Mesodermal cell (in vitro differentiated cells): ENCODE measurements around the gene NCAPG2.

ENCODE experiments used
- H3K27ac ChIP-seq: 2 replicates; pipeline ENCODE4 v1.7.0; 2013; ENCODE audit warnings: mild to moderate bottlenecking, low read depth, low read length, moderate library complexity; ENCODE audit not compliant: severe bottlenecking
- H3K36me3 ChIP-seq: 2 replicates; pipeline ENCODE4 v1.7.1; 2013; ENCODE audit warnings: mild to moderate bottlenecking, low read length, moderate library complexity; ENCODE audit not compliant: control insufficient read depth, insufficient read depth
- H3K4me1 ChIP-seq: one replicate; pipeline ENCODE4 v1.7.1; 2013; ENCODE audit warnings: mild to moderate bottlenecking, low read length; ENCODE audit not compliant: insufficient read depth, control insufficient read depth, poor library complexity, severe bottlenecking
- H3K4me3 ChIP-seq: 2 replicates; pipeline ENCODE4 v1.7.0; 2013; ENCODE audit warnings: low read length, control low read depth, mild to moderate bottlenecking; ENCODE audit not compliant: insufficient read depth, poor library complexity, severe bottlenecking; ENCODE audit errors: extremely low read depth
- H3K9me3 ChIP-seq: 2 replicates; pipeline ENCODE4 v1.7.1; 2013; ENCODE audit warnings: mild to moderate bottlenecking, low read length, moderate library complexity; ENCODE audit not compliant: control insufficient read depth
- WGBS, 2 experiments: methylation state at CpG; one replicate each; pipeline ENCODE4 v1.1.5; 2013; ENCODE audit warnings: missing lambda C conversion rate in 2 of 2; ENCODE audit not compliant: insufficient coverage in 2 of 2; 5-methylcytosine and 5-hydroxymethylcytosine counted together

NCAPG2 gene

GRCh38 chr7:158601090-158601489, 103.5 kb downstream of the NCAPG2 start:
- H3K4me1 ChIP-seq, result peaks cover 3% of the 10 kb centered on the region
- H3K27ac ChIP-seq, result no peak overlapping the region
- WGBS, 2 experiments, result no CpG with 5 or more reads among the region's 1 CpG
- no peaks in the 10 kb centered on the region for H3K36me3 ChIP-seq
- no peaks in the 10 kb centered on the region for H3K9me3 ChIP-seq
- no peak overlapping the region for H3K4me3 ChIP-seq

DNA sequence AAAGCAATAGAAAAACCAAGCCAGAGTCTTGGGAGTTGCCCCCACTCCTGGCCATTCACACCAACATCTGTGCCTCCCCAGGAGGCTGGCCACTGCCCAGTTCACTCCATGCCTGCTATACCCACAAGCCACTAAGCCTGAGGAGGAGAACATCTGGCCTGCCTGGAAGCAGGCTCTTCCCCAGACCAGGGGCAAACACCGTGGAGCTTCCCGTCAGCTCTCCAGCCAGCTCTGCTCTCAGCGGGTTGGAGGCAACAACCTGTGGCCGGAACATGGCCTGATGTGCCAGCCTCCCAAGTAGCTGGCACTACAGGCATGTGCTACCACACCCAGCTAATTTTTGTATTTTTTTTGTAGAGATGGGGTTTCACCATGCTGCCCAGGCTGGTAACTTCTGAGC, 107.9 kb downstream of the NCAPG2 start:
- WGBS, 2 experiments, result 83 to 85% methylated on average over 2 to 4 of the region's 4 CpGs

DNA sequence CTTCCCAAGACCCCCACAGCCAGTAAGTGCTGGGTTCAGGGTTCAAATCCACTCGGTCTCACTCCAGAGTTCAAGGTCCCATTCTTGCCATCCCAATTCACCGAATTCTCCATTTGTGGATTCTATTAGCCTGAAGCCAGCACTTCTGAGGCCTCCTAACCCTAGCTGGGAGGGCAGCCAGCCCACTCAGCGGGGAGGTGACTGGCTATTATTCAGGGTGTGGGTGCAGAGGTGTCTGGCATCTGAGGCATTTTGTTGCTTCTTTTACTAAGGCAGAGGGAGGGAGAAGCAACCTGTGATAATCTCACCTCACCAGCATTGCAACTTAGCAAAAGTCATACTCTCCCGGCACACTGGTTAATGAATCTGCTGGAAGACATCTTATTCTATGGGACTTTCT, 108.3 kb downstream of the NCAPG2 start:
- no peak overlapping the region for H3K4me3 ChIP-seq
- 100% methylated on average over 1 of the region's 4 CpGs for WGBS, 2 experiments
- H3K4me1 ChIP-seq, result no peaks in the 10 kb centered on the region
- no peak overlapping the region for H3K27ac ChIP-seq
- H3K9me3 ChIP-seq, result peaks cover 25% of the 10 kb centered on the region
- H3K36me3 ChIP-seq, result no peaks in the 10 kb centered on the region

More for the DNA sequence above, 107.9 kb downstream of the NCAPG2 start:
- no peak overlapping the region for H3K4me3 ChIP-seq
- H3K36me3 ChIP-seq, result no peaks in the 10 kb centered on the region
- H3K27ac ChIP-seq, result no peak overlapping the region
- H3K4me1 ChIP-seq, result no peaks in the 10 kb centered on the region
- H3K9me3 ChIP-seq, result peaks cover 21% of the 10 kb centered on the region

GRCh38 chr7:158595068-158595467, 109.5 kb downstream of the NCAPG2 start:
- H3K4me3 ChIP-seq, result no peak overlapping the region
- no peaks in the 10 kb centered on the region for H3K36me3 ChIP-seq
- 71 to 86% methylated on average over 1 of the region's 3 CpGs for WGBS, 2 experiments
- H3K9me3 ChIP-seq, result peaks cover 30% of the 10 kb centered on the region
- H3K27ac ChIP-seq, result no peak overlapping the region
- H3K4me1 ChIP-seq, result no peaks in the 10 kb centered on the region

GRCh38 chr7:158592541-158592940, 112.1 kb downstream of the NCAPG2 start:
- WGBS, 2 experiments, result 92% methylated on average over 1 of the region's 1 CpG
- no peaks in the 10 kb centered on the region for H3K36me3 ChIP-seq
- no peak overlapping the region for H3K27ac ChIP-seq
- H3K4me1 ChIP-seq, result no peaks in the 10 kb centered on the region
- H3K4me3 ChIP-seq, result no peak overlapping the region
- H3K9me3 ChIP-seq, result peaks cover 34% of the 10 kb centered on the region

- no peaks in the 10 kb centered on the region for H3K4me1 ChIP-seq
- no peak overlapping the region for H3K27ac ChIP-seq
- 78 to 82% methylated on average over 15 of the region's 15 CpGs for WGBS, 2 experiments
- no peaks in the 10 kb centered on the region for H3K36me3 ChIP-seq
- peaks cover 34% of the 10 kb centered on the region for H3K9me3 ChIP-seq
- H3K4me3 ChIP-seq, result no peak overlapping the region
These were observed 112.7 kb downstream of the NCAPG2 start for GRCh38 chr7:158591944-158592343.

GRCh38 chr7:158590181-158590530, 114.4 kb downstream of the NCAPG2 start:
- no peaks in the 10 kb centered on the region for H3K4me1 ChIP-seq
- no peak overlapping the region for H3K27ac ChIP-seq
- no peak overlapping the region for H3K4me3 ChIP-seq
- H3K9me3 ChIP-seq, result peaks cover 48% of the 10 kb centered on the region
- 78 to 87% methylated on average over 12 of the region's 12 CpGs for WGBS, 2 experiments
- no peaks in the 10 kb centered on the region for H3K36me3 ChIP-seq

GRCh38 chr7:158589653-158590052, 115.0 kb downstream of the NCAPG2 start:
- H3K4me3 ChIP-seq, result no peak overlapping the region
- H3K36me3 ChIP-seq, result no peaks in the 10 kb centered on the region
- whole genome bisulfite sequencing, 2 experiments, result 61 to 67% methylated on average over 1 of the region's 1 CpG
- no peaks in the 10 kb centered on the region for H3K4me1 ChIP-seq
- H3K27ac ChIP-seq, result no peak overlapping the region
- H3K9me3 ChIP-seq, result peaks cover 53% of the 10 kb centered on the region

DNA sequence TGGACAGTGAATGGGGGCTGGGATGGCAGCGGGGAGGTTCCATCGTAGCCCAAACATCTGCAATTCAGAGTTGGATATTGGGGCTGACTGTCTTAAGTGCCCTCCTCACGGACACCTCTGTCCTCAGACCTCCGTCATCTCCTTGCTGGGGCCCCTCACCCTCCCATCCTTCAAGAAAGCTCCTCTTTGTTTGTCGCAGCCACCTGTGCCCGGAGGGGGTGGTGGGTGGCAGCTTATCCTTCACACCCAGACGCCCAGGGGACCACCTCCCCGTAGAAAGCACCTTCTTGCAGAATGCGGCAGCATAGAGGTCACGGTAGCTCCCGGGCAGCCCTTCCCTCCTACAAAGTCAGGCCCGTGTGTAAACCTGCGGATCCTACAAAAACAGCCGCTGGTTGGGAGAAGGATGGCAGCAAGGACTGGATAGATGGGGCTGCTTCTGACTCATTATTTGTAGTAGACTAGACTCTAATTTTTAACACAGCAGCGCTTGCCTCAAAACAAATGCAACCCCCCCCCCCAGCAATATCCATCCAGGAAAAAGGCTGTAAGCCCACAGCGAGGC, 115.6 kb downstream of the NCAPG2 start:
- 53 to 81% methylated on average over 2 to 10 of the region's 16 CpGs for WGBS, 2 experiments
- no peak overlapping the region for H3K27ac ChIP-seq
- H3K4me1 ChIP-seq, result no peaks in the 10 kb centered on the region
- peaks cover 56% of the 10 kb centered on the region for H3K9me3 ChIP-seq
- H3K36me3 ChIP-seq, result no peaks in the 10 kb centered on the region
- H3K4me3 ChIP-seq, result no peak overlapping the region

DNA sequence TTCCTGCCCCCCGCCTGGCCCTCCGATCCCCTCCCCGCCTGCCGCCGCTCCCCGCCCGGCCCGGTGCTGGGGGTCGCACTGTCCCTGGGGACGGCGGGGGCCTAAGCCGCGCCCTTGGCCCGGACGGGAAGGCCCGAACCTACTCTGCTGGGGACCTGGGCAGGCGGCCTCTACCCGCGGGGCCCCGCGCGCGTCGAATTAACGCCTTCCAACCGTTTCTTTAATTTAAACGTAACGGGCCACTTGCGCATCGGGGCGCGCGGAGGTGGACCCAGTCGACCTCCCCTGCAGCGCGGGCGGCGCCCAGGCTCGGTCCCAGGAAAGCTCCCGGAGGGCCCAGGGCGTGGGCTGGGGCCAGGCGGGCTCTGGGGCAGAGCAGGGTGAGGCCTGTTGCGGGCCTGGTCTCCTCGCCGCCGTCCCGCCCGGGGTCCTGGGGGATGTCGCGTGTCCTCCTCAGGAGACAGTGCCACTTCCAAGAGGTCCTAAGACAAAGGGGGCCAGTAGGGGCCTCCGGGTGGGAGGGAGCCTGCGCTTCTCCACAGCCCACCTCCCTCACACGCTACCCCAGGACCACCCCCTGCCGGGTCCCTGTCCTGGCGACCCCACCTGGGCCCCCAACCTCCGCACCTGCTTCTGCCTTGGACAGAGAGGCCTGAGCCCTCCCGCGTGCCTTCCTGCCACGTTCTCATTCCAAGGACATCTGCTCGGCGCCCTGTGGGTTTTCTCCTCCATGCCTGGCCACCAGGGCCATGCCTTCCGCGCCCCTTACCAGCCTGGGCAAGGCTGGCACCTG, 116.3 kb downstream of the NCAPG2 start:
- H3K4me3 ChIP-seq, result no peak overlapping the region
- no peak overlapping the region for H3K27ac ChIP-seq
- H3K4me1 ChIP-seq, result no peaks in the 10 kb centered on the region
- WGBS, 2 experiments, result 80 to 84% methylated on average over 45 to 57 of the region's 63 CpGs
- no peaks in the 10 kb centered on the region for H3K36me3 ChIP-seq
- peaks cover 57% of the 10 kb centered on the region for H3K9me3 ChIP-seq
